Measurements from ENCODE around the gene MICAL2. TPM values are rescaled to one million over a fixed set of nuclear protein-coding genes. Genes with fewer than 3 reads are reported as not detected.

The MICAL2 gene
- total RNA-seq, 1 experiment from 2014 or later: 151 TPM

DNA sequence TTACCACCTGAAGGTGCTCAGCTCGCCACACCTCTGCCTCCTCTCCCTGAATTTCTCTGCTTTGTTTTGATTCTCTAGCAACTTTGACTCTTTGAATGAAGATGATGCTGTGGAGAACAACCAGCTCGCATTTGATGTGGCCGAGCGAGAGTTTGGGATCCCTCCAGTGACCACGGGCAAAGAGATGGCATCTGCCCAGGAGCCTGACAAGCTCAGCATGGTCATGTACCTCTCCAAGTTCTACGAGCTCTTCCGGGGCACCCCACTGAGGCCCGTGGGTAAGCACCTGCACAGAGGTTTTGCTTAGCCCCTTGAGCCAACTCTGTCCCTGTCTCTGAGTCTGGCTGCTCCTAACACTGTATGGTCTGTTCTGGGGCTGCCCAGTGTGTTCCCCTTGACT lies 115.7 kb downstream of the MICAL2 start:
- H3K27me3 Mint-ChIP-seq (ENCODE audit: insufficient read depth, unreplicated experiment): no peaks in the 10 kb centered on the region
- H3K36me3 Mint-ChIP-seq (ENCODE audit: insufficient read depth, unreplicated experiment): peaks cover 63% of the 10 kb centered on the region
- ChIA-PET POLR2A (no interaction called here), CTCF (interaction anchor here (0.6 to 2.0 kb wide), 5 partner anchors 9 to 689 kb away, joined by 3 to 6 read pairs (median 3); no protein-coding TSS in a partner anchor)
- BruUV-seq (replicated peaks): no TSS peak
- H3K9me3 Mint-ChIP-seq (ENCODE audit: unreplicated experiment): no peaks in the 10 kb centered on the region
- TF ChIP-seq, protein P1, sequence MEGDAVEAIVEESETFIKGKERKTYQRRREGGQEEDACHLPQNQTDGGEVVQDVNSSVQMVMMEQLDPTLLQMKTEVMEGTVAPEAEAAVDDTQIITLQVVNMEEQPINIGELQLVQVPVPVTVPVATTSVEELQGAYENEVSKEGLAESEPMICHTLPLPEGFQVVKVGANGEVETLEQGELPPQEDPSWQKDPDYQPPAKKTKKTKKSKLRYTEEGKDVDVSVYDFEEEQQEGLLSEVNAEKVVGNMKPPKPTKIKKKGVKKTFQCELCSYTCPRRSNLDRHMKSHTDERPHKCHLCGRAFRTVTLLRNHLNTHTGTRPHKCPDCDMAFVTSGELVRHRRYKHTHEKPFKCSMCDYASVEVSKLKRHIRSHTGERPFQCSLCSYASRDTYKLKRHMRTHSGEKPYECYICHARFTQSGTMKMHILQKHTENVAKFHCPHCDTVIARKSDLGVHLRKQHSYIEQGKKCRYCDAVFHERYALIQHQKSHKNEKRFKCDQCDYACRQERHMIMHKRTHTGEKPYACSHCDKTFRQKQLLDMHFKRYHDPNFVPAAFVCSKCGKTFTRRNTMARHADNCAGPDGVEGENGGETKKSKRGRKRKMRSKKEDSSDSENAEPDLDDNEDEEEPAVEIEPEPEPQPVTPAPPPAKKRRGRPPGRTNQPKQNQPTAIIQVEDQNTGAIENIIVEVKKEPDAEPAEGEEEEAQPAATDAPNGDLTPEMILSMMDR (IDR thresholded peaks at IDR 0.05; ENCODE audit: unreplicated experiment): no peak
- intact Hi-C loops (cut with micrococcal nuclease): no loop called here
- H3K4me1 Mint-ChIP-seq (ENCODE audit: insufficient read depth, unreplicated experiment): peaks cover 20% of the 10 kb centered on the region
- no peak overlapping the region for H3K27ac Mint-ChIP-seq (ENCODE audit: low read depth, unreplicated experiment)
- no peak for DNase-seq (ENCODE audit: unreplicated experiment)
- no peak overlapping the region for H3K4me3 Mint-ChIP-seq (ENCODE audit: unreplicated experiment)

DNA sequence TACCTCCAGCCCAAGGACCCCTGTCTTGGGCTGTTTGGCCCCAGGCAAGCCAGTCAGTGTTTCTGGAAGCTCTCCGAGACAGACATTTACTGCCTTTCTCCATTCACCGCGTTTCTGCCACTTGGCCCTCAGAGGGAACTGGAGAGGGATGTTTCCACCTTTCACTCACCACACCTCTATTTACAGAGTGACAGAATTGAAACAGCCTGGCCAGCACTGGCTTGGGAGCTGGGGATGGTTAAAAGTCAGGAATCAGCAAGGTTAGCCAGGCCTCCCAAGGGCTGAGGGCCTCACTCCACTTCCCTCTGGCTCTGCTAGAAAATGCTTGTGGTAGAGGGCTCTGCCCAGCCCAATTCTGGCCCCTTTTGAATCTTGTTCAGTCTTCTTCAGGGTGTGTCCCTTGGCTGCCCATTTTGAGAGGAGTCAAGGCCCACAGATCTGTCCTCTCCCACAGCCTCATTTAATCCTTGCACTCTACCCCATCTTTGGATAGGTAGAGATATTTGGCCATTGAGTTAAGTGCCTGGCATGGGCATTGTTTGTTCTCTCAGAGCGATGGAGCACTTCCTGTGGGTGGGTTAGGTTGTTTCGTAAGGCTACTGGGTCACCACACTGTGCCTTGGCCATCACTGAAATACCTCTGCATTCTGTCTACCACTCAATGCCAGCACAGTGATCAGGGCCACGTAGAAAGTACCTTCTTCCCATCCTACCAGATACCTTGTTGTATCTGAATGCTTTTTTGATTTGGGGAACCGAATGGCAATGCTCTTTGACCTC lies 119.2 kb downstream of the MICAL2 start:
- Mint-ChIP-seq H3K4me3 (ENCODE audit: unreplicated experiment) (no peak overlapping the region), H3K4me1 (ENCODE audit: insufficient read depth, unreplicated experiment) (peaks cover 21% of the 10 kb centered on the region), H3K9me3 (ENCODE audit: unreplicated experiment) (no peaks in the 10 kb centered on the region), H3K36me3 (ENCODE audit: insufficient read depth, unreplicated experiment) (peaks cover 65% of the 10 kb centered on the region), H3K27ac (ENCODE audit: low read depth, unreplicated experiment) (no peak overlapping the region), H3K27me3 (ENCODE audit: insufficient read depth, unreplicated experiment) (no peaks in the 10 kb centered on the region)
- no peak for DNase-seq (ENCODE audit: unreplicated experiment)
- ChIA-PET CTCF (interaction anchor here (0.5 to 0.6 kb wide), 3 partner anchors 21 to 706 kb away, joined by 3 to 5 read pairs (median 3); no protein-coding TSS in a partner anchor), POLR2A (interaction anchor here (1.2 kb wide), 1 partner anchor 14 kb away, joined by 3 read pairs; no protein-coding TSS in a partner anchor)
- intact Hi-C loops (cut with micrococcal nuclease): no loop called here
- BruUV-seq (replicated peaks): no TSS peak
- TF ChIP-seq, protein P1 (IDR thresholded peaks at IDR 0.05; ENCODE audit: unreplicated experiment): no peak

- intact Hi-C loops (cut with micrococcal nuclease): no loop called here
- POLR2A ChIA-PET: no interaction called here
- H3K4me3 Mint-ChIP-seq (ENCODE audit: unreplicated experiment): no peak overlapping the region
- no TSS peak for BruUV-seq (replicated peaks)
- no peak for DNase-seq (ENCODE audit: unreplicated experiment)
- TF ChIP-seq, protein P1 (IDR thresholded peaks at IDR 0.05; ENCODE audit: unreplicated experiment): no peak
- peaks cover 43% of the 10 kb centered on the region for H3K36me3 Mint-ChIP-seq (ENCODE audit: insufficient read depth, unreplicated experiment)
- CTCF ChIA-PET: interaction anchor here (7.2 to 8.9 kb wide), 2 partner anchors 143 to 184 kb away, joined by 71 to 83 read pairs; no protein-coding TSS in a partner anchor
- no peaks in the 10 kb centered on the region for H3K27me3 Mint-ChIP-seq (ENCODE audit: insufficient read depth, unreplicated experiment)
- no peaks in the 10 kb centered on the region for H3K9me3 Mint-ChIP-seq (ENCODE audit: unreplicated experiment)
- H3K4me1 Mint-ChIP-seq (ENCODE audit: insufficient read depth, unreplicated experiment): peaks cover 16% of the 10 kb centered on the region
- H3K27ac Mint-ChIP-seq (ENCODE audit: low read depth, unreplicated experiment): peak overlapping the region; percentile 31
These were observed 121.8 kb downstream of the MICAL2 start for GRCh38 chr11:12232160-12232559.

- TSS peak; percentile 23 for BruUV-seq (replicated peaks)
- Mint-ChIP-seq H3K4me1 (ENCODE audit: insufficient read depth, unreplicated experiment) (peaks cover 16% of the 10 kb centered on the region), H3K9me3 (ENCODE audit: unreplicated experiment) (no peaks in the 10 kb centered on the region), H3K4me3 (ENCODE audit: unreplicated experiment) (no peak overlapping the region), H3K27ac (ENCODE audit: low read depth, unreplicated experiment) (no peak overlapping the region), H3K36me3 (ENCODE audit: insufficient read depth, unreplicated experiment) (peaks cover 35% of the 10 kb centered on the region), H3K27me3 (ENCODE audit: insufficient read depth, unreplicated experiment) (no peaks in the 10 kb centered on the region)
- TF ChIP-seq, protein P1 (IDR thresholded peaks at IDR 0.05; ENCODE audit: unreplicated experiment): no peak
- peak; percentile 74 for DNase-seq (ENCODE audit: unreplicated experiment)
- intact Hi-C loops (cut with micrococcal nuclease): no loop called here
- ChIA-PET CTCF (interaction anchor here (0.7 to 8.9 kb wide), 7 partner anchors 48 to 1128 kb away, joined by 3 to 83 read pairs (median 5); no protein-coding TSS in a partner anchor), POLR2A (interaction anchor here (0.6 to 1.1 kb wide), 2 partner anchors 145 to 179 kb away, joined by 3 to 4 read pairs; no protein-coding TSS in a partner anchor)
These were observed 122.6 kb downstream of the MICAL2 start for GRCh38 chr11:12232817-12233601.

All from MCF 10A (cell line).